PC-9 (cell line): ENCODE measurements around the gene CDIPT. TPM values are rescaled to one million over a fixed set of nuclear protein-coding genes. Genes with fewer than 3 reads are reported as not detected.
"Not testable (repeated sequence)": the region's sequence is repeated elsewhere in the genome, so short reads cannot be mapped to it uniquely, and the experiment has no call there.

ENCODE experiments used
- BruUV-seq: library from RNA; stranded (reverse); fragments of 400-500 nt; replicated peaks from 2 replicates; lab custom pipeline; 2021; lab: Mats Ljungman, UMichigan
- CTCF ChIA-PET: fragments of 300-600 bp; sonication (Branson Sonifier 250); formaldehyde crosslinking; loops from one replicate; lab custom pipeline; 2022; ENCODE audit warnings: antibody characterized with exemption; lab: Charles Lee
- POLR2A ChIA-PET: fragments of 300-600 bp; sonication (Branson Sonifier 250); formaldehyde crosslinking; loops from one replicate; lab custom pipeline; 2022; ENCODE audit warnings: antibody characterized with exemption; ENCODE audit not compliant: unreplicated experiment; lab: Charles Lee
- DNase-seq, 2 experiments: peaks; one replicate each; pipeline versions ENCODE4 v3.0.0 to v3.0.0-alpha.2; 2015 to 2022; ENCODE audit warnings: mixed read lengths in 1 of 2
- H2AFZ ChIP-seq: fragments of 200-600 bp; sonication (generic); 2 replicates; pipeline ENCODE4 v1.8.1; 2017; ENCODE audit warnings: antibody characterized with exemption
- H3F3A ChIP-seq: fragments of 200-600 bp; sonication (generic); 2 replicates; pipeline ENCODE4 v1.8.1; 2017; ENCODE audit warnings: antibody characterized with exemption, mild to moderate bottlenecking, low read depth; ENCODE audit not compliant: insufficient read depth
- H3K27ac ChIP-seq: fragments of 200-600 bp; sonication (generic); 2 replicates; pipeline ENCODE4 v1.6.1; 2016; ENCODE audit warnings: mixed run types
- H3K27me3 ChIP-seq: fragments of 200-600 bp; sonication (generic); 2 replicates; pipeline ENCODE4 v1.6.1; 2016; ENCODE audit warnings: low read depth, mixed run types; ENCODE audit not compliant: insufficient read depth
- H3K36me3 ChIP-seq: fragments of 200-600 bp; sonication (generic); 2 replicates; pipeline ENCODE4 v1.6.1; 2016; ENCODE audit warnings: low read depth, mixed run types
- H3K4me1 ChIP-seq: fragments of 200-600 bp; sonication (generic); replicated peaks from 2 replicates; pipeline ENCODE4 v1.6.1; 2016; ENCODE audit warnings: mixed run types; ENCODE audit not compliant: insufficient read depth
- H3K4me2 ChIP-seq: fragments of 200-600 bp; sonication (generic); 2 replicates; pipeline ENCODE4 v1.6.1; 2017; ENCODE audit warnings: mixed run types
- H3K4me3 ChIP-seq: fragments of 200-600 bp; sonication (generic); 2 replicates; pipeline ENCODE4 v1.6.1; 2016; ENCODE audit warnings: mixed run types
- H3K79me2 ChIP-seq: fragments of 200-600 bp; sonication (generic); 2 replicates; pipeline ENCODE4 v1.6.1; 2017; ENCODE audit warnings: low read depth, mixed run types
- H3K9me2 ChIP-seq: fragments of 200-600 bp; sonication (generic); 2 replicates; pipeline ENCODE4 v1.8.1; 2017; ENCODE audit warnings: mild to moderate bottlenecking; ENCODE audit not compliant: insufficient read depth
- H3K9me3 ChIP-seq: fragments of 200-600 bp; sonication (generic); 2 replicates; pipeline ENCODE4 v1.8.1; 2016; ENCODE audit warnings: low read depth; ENCODE audit not compliant: insufficient read depth
- H4K20me1 ChIP-seq: fragments of 200-600 bp; sonication (generic); 2 replicates; pipeline ENCODE4 v1.8.1; 2017; ENCODE audit not compliant: insufficient read depth
- CTCF ChIP-seq: fragments of 200-600 bp; sonication (generic); conservative IDR thresholded peaks from 2 replicates; pipeline ENCODE4 v1.6.1; 2017; ENCODE audit warnings: mixed run types, antibody characterized with exemption, mild to moderate bottlenecking, moderate library complexity
- EZH2 ChIP-seq: fragments of 200-600 bp; sonication (generic); IDR thresholded peaks from 2 replicates; pipeline ENCODE4 v1.8.0; 2017; ENCODE audit warnings: antibody characterized with exemption, low read depth
- intact Hi-C: fragments of 100-400 bp; cut with micrococcal nuclease; formaldehyde crosslinking; loops from one replicate; pipeline ENCODE4 v1.10.0; 2022; ENCODE audit not compliant: unreplicated experiment
- total RNA-seq: library from RNA; stranded (reverse); gene quantifications from 2 replicates; pipeline ENCODE4 v1.2.3, GENCODE V29; 2021

Gene CDIPT
- total RNA-seq, 1 experiment from 2014 or later: 90.6 TPM

GRCh38 chr16:29836623-29837022 lies 26.4 kb downstream of the CDIPT start:
- CTCF ChIA-PET: interaction anchor here (0.6 kb wide), 1 partner anchor 112 kb away, joined by 3 read pairs; no protein-coding TSS in a partner anchor
- intact Hi-C loops: no loop called here
- POLR2A ChIA-PET: no interaction called here

GRCh38 chr16:29835926-29836325 lies 27.1 kb downstream of the CDIPT start:
- intact Hi-C loops: no loop called here
- POLR2A ChIA-PET: no interaction called here
- H3K79me2 ChIP-seq: no peaks in the 10 kb centered on the region
- CTCF ChIA-PET: no interaction called here
- H2AFZ ChIP-seq: no peak overlapping the region
- H3K4me3 ChIP-seq: no peak overlapping the region
- no peaks in the 10 kb centered on the region for H3K4me1 ChIP-seq
- peaks cover 4% of the 10 kb centered on the region; the same call in 1 of the 2 replicates for H3F3A ChIP-seq
- TF ChIP-seq CTCF (no peak), EZH2 (no peak)
- no peak overlapping the region for H3K4me2 ChIP-seq
- no peaks in the 10 kb centered on the region for H3K27me3 ChIP-seq
- no peaks in the 10 kb centered on the region for H3K9me3 ChIP-seq
- H3K9me2 ChIP-seq: no peaks in the 10 kb centered on the region
- H3K36me3 ChIP-seq: peaks cover 4% of the 10 kb centered on the region; the same call in 1 of the 2 replicates
- H4K20me1 ChIP-seq: no peaks in the 10 kb centered on the region
- no TSS peak for BruUV-seq
- no peak for DNase-seq
- no peak overlapping the region for H3K27ac ChIP-seq

More at GRCh38 chr16:29836623-29837022, 26.4 kb downstream of the CDIPT start:
- Histone ChIP-seq H3K79me2 (no peaks in the 10 kb centered on the region), H3K27me3 (no peaks in the 10 kb centered on the region), H3K9me2 (no peaks in the 10 kb centered on the region), H4K20me1 (no peaks in the 10 kb centered on the region), H3K36me3 (peaks cover 4% of the 10 kb centered on the region; the same call in 1 of the 2 replicates), H3K4me3 (no peak overlapping the region), H2AFZ (no peak overlapping the region), H3K27ac (no peak overlapping the region), H3K4me2 (no peak overlapping the region), H3F3A (peaks cover 4% of the 10 kb centered on the region; the same call in 1 of the 2 replicates), H3K4me1 (no peaks in the 10 kb centered on the region), H3K9me3 (no peaks in the 10 kb centered on the region)
- TF ChIP-seq EZH2 (no peak), CTCF (no peak)
- no TSS peak for BruUV-seq
- no peak for DNase-seq

- Histone ChIP-seq H3K4me1 (no peaks in the 10 kb centered on the region), H3K27me3 (no peaks in the 10 kb centered on the region), H3K4me2 (no peak overlapping the region), H2AFZ (no peak overlapping the region), H3K79me2 (no peaks in the 10 kb centered on the region), H3F3A (peaks cover 4% of the 10 kb centered on the region; the same call in 1 of the 2 replicates), H3K27ac (no peak overlapping the region), H4K20me1 (no peaks in the 10 kb centered on the region), H3K4me3 (no peak overlapping the region), H3K9me3 (no peaks in the 10 kb centered on the region), H3K36me3 (peaks cover 4% of the 10 kb centered on the region; the same call in 1 of the 2 replicates), H3K9me2 (no peaks in the 10 kb centered on the region)
- TF ChIP-seq CTCF: no peak
- TF ChIP-seq EZH2: no peak
- intact Hi-C loops: no loop called here
- BruUV-seq: no TSS peak
- ChIA-PET POLR2A (interaction anchor here (0.8 kb wide), 1 partner anchor 27 kb away, joined by 12 read pairs; no protein-coding TSS in a partner anchor), CTCF (interaction anchor here (0.6 kb wide), 1 partner anchor 718 kb away, joined by 16 read pairs; no protein-coding TSS in a partner anchor)
- no peak for DNase-seq
Measured at GRCh38 chr16:29834079-29834478, 28.9 kb downstream of the CDIPT start.

- H3K9me3 ChIP-seq, intact Hi-C loops, H3K9me2 ChIP-seq, H3K27ac ChIP-seq, H3K36me3 ChIP-seq, BruUV-seq, H3K4me2 ChIP-seq, H2AFZ ChIP-seq, H3F3A ChIP-seq, H3K4me3 ChIP-seq, H3K79me2 ChIP-seq, H3K4me1 ChIP-seq, H3K27me3 ChIP-seq, DNase-seq, H4K20me1 ChIP-seq: not testable (repeated sequence)
- CTCF ChIA-PET: interaction anchor here (0.6 kb wide), 1 partner anchor 66 kb away, joined by 3 read pairs; the partner anchor contains the start of gene SEZ6L2
- POLR2A ChIA-PET: interaction anchor here (0.8 kb wide), 1 partner anchor 17 kb away, joined by 7 read pairs; the partner anchor contains the start of gene PAGR1
Measured at GRCh38 chr16:29833219-29833618, 29.8 kb downstream of the CDIPT start.
